Measurements from ENCODE around the gene IL20RA.

IL20RA gene

GRCh38 chr6:137046871-137047412 is 2.2 kb upstream of the IL20RA start:
- in situ Hi-C loops (cut with HindIII; ENCODE audit: low sequenced_read_pairs) = no loop called here

DNA sequence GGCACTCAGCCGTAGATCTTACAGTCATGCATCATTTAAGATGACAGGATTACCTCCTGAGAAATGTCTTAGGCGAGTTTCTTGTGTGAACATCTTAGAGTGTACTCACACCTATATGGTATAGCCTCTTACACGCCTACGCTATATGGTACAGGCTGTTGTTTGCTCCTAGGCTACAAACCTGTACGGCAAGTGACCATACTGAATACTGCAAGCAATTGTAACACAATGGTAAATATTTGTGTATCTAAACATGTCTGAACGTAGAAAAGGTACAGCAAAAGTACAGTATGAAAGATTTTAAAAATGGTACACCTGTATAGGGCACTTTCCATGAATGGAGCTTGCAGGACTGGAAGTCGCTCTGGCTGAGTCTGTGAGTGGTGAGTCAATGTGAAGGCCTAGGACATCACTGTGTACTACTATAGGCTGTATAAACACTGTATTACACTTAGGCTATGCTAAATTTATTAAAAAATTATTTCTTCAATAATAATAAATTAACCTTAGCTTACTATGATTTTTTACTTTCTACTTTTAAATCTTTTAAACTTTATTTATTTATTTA is 541 bp upstream of the IL20RA start:
- in situ Hi-C loops (cut with HindIII; ENCODE audit: low sequenced_read_pairs) = no loop called here

- in situ Hi-C loops (cut with HindIII; ENCODE audit: low sequenced_read_pairs) = loop anchor here (5.0 kb wide), 1 partner anchor 37 kb away; no protein-coding TSS in a partner anchor
Observed at GRCh38 chr6:137043710-137044365, 927 bp downstream of the IL20RA start.

DNA sequence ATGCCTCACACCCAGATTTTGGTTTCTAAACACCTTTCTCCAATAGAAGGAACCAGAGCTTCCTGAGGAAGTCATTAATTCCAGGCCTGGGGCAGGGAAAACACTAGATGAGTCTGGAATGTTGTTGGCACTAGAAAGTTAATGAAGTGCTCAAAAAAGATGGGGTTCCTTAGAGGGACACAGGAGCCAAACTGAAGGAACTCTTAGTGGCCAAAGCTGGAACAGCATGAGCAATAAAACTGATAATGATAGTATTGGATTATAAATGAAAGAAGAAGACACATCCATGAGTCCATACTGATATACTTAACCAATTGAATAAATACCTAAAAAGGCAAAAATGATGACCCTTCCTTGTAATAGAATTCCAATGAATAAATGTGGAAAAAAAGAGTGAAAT is 4.4 kb downstream of the IL20RA start:
- in situ Hi-C loops (cut with HindIII; ENCODE audit: low sequenced_read_pairs) = loop anchor here (5.0 kb wide), 1 partner anchor 33 kb away; no protein-coding TSS in a partner anchor

DNA sequence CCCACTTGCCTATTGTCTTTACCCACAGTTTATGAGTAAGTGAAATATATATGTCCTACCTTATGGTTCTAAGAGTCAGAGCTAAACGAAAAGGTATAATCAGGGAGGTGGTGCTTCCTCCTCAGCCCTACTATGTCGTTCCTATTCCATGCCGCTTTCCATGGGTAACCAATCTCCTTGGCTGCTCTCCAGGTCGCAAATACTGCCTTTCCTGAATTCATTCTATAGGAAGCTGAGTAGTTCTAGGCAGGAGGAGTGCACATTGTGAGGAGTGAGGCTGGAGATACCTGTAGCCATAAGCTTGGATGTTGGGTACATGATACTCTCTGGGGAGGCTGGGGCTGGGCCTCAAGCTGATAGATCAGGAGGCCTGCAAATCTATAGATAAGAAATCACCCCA is 5.8 kb downstream of the IL20RA start:
- in situ Hi-C loops (cut with HindIII; ENCODE audit: low sequenced_read_pairs) = no loop called here

DNA sequence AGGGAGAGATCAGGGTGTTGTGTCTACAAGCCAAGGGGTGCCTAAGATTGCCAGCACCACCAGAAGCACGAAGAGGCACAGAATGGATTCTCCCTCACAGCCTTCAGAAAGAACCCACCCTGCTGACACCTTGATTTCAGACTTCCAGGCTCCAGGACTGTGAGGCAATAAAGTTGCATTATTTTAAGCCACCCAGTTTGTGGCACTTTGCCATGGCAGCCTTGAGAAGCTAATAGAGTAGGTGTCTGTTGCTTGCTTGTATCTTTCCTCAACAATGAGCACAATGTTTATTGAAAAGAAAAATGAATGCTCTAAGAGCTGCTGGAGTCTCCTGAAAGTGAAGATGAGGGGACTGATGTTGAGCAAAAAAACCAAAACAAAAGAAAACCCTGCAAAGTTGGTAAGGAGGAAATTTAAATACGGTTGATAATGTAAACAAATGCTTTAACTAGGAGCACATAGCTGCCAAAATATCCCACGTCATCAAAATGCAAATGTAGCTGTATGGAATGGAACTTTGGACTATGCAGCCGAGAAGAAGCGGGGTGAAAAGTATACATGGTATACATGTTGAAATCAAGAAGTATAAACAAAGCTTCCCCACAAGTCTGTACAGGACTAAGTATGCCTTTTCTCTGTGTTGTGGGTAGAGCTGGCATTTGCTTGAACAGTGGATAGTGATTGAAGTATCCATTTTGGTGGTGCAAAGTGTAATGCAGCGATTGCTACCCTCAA is 8.0 kb downstream of the IL20RA start:
- in situ Hi-C loops (cut with HindIII; ENCODE audit: low sequenced_read_pairs) = no loop called here

DNA sequence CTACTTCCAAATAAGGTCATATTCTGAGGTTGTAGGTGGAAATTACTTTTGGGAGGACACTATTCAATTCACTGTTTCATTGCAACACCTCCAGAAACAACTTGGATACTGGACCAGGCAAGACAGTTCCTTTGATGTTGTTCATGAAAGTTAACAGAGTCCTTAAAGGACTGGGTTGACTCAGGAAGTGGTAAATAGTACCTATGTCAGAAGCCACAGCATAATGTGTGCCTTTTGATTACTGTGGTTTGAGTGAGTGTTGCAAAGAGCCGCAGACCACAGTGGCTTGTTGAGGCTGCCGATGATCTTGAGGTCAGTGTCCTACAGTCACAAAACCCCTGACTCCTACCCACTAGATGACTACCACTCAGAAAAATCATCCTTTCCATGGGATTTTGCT is 10.9 kb downstream of the IL20RA start:
- in situ Hi-C loops (cut with HindIII; ENCODE audit: low sequenced_read_pairs) = no loop called here

DNA sequence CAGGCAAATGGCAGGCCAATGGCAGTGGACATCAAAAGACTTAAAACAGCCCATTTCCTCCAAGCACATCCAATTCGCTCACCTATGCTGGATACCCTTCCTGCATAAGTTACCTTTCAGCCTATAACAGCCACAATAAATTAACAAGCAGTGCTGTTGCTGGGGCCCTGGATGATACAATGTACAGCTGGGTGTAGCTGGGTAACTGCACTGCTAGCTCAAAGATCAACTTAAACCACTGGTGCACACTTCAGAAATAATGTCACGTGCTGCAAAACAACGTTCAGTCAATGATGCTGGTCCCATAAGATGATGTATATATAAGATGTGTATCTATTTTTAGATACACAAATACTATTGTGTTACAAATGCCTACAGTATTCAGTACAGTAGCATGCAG is 13.6 kb downstream of the IL20RA start:
- in situ Hi-C loops (cut with HindIII; ENCODE audit: low sequenced_read_pairs) = no loop called here

DNA sequence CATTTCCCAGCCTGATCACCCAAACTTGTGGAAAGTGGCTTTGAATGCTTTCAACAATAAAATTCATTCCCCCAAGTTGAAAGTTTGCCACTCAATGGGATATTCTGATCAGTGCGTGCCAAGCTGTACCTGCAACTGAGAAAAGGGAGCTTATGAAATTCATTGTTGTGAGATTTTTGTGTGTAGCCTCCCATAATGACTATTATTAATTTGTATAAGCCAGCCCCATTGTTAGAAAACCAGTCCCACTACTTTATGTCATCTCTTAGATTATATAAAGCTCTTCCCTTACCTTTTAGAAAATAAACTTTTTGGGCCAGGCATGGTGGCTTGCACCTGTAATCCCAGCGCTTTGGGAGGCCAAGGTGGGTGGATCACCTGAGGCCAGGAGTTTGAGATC is 15.9 kb downstream of the IL20RA start:
- in situ Hi-C loops (cut with HindIII; ENCODE audit: low sequenced_read_pairs) = no loop called here

DNA sequence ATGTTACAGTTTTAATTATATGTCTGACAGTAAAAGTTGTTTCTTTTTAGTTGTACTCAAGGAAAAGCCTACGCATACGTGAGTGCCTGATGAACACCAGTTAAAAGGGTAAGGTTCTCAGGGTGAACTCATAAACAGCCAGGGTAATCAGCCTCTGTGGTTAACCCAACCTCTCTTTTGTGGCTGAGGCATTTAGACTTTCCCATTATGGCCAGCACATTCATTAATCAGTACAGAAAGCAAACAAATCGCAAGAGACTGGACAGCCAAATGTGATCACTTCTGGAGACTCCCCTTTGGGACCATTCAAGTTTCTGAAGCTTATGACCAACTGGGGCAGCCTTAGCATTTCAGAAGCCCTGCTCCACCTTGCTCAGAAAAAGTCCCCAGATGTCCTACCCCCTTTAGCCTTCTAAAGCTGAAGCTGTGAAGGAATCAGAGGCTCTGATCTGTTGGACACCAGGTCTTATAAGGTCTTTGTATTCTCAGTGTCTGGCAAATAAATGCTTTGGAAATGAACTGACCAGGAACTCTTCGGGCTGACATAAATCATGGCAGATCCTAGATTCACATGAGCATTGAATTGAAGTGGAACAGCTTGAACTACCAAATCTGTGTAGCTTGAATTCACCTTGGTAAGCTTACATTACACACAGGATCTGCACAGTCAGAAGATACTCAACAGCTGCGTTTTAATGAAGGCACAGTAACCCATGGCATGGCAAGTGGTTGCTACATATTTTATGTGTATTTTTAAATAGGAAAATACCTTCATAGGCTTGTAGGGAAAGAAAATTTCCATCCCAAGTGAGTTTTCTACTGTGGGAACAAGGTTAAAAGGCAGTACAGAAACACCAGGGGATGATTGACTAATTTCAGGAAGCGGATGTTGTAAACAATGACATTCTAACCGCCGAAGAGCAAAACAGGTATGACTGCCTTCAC is 18.7 kb downstream of the IL20RA start:
- in situ Hi-C loops (cut with HindIII; ENCODE audit: low sequenced_read_pairs) = no loop called here

DNA sequence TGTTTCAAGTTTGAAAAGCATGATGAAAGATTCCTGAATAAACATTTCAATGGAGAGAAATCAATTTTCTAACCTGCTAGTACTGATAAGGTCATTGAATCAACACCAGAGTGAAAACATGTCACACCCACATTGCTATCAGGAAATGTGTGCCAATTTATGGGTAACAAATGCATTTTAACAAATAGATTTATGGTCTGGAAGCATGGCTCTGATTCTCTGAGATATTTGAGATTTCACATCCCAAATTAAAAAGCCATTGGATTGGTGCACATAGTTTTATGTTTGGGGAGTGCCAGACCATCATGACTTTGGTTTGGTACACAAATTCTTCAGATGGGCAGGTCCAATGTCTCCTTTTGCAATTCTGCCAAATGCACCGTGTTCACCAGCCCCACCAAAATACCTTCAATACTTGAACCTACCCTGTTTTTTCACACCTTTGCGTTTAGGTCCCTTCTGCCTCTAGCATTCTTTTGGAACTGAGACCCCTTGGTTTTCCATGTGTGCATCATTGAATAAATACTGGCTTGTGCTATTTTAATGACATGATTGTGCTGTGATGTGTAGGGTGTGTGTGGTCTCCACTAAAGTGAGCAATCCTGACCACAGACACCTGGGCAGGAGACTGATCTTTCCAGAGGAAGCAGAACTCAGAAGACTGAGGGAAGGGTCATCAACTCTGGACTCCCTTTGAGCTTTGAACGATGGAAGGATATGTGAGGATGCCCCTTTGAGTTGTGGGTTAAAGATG is 20.4 kb downstream of the IL20RA start:
- in situ Hi-C loops (cut with HindIII; ENCODE audit: low sequenced_read_pairs) = no loop called here

DNA sequence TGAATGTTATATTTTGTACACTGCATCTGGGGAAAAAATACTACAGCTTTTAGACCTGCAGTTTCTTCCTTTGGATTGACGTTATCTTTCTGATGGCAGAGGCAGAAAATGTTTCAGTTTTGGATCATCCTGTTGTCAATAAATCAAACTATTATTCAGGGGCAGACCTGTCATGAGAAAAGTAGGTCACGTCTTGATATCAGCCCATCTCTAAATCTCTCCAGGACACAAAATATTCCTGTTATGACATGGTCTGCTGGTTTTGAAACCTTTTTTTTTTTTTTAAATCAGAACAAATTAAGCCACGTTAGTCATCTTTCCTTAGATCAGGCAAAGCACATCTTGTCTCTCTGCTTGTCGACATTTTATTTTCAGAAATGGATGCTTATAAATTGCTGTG is 24.0 kb downstream of the IL20RA start:
- in situ Hi-C loops (cut with HindIII; ENCODE audit: low sequenced_read_pairs) = no loop called here

DNA sequence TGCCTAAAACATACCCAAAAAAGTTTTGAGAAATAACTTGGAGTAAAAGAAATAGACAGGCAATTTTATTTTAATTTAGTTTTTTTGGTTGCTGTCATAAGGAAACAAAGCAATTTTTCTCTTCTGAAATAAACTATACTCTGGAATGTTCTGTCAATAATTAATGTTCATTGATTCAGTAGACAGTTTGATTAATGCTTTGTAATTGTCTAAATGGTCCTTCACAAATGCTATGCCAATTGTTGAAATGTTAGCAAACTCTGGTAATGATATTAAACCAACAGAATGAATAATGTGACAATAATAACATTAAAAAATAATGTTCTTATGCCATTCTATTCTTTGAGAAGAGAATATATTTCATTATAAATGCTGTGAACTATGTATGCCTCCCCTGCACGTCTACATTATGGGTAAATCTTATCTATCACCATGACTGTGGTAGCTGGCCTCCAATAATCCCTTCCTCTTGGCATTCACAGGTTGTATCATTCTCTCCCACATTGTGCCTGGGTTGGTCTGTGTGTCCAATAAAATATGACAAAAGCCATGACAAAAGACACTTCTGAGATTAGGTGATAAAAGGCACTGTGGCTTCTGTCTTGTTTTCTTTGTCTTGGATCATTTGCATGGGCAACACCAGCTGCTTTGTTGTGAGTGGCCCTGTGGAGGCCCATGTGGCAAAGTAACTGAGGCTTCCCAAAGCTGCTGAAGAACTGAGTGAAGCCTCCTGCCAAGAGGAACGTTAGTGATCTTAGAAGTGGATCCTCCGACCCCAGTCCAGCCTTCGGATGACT is 25.1 kb downstream of the IL20RA start:
- in situ Hi-C loops (cut with HindIII; ENCODE audit: low sequenced_read_pairs) = no loop called here

- in situ Hi-C loops (cut with HindIII; ENCODE audit: low sequenced_read_pairs) = no loop called here
Observed at GRCh38 chr6:137017081-137017480, 27.7 kb downstream of the IL20RA start.

- in situ Hi-C loops (cut with HindIII; ENCODE audit: low sequenced_read_pairs) = no loop called here
Observed at GRCh38 chr6:137016356-137016755, 28.4 kb downstream of the IL20RA start.

GRCh38 chr6:137015943-137016342 is 28.8 kb downstream of the IL20RA start:
- in situ Hi-C loops (cut with HindIII; ENCODE audit: low sequenced_read_pairs) = no loop called here

DNA sequence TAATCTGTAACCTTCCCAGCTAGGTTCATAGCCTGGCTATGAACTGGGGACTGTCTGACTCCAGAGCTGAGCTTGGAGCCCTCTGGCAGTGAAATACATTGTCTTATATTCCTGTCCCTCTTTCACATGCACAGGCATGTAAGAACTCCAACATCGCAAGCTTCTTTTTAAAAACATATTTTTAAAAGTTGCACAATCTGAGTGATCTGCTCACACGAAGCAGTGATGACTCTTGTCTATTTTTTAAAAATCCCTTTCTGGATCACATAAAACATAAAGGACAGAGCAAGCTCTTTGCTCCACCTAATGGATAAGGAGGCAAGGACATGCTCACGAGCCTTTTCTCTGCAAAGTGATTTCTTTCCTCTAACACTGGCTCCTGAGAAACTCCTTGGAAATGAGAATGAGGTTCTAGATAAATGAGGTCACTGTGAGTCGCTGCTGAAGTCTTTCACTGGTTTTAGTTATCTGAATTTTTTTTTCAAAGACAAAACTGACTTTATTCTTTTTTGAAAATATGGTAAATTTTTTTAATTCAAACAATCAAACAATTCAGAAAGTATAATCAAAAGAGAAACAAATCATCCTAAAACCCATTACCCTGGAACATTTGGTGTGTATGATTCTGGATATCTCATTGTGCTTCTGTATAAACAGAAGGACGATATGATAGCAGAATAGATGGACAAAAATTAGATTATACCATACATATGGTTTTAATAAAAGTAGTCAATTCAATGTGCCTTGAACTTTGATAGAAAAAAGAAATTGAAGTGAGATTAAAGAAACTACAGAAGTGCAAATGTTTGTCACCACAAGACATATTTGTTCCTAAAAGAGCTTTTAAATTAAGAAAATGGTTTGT is 30.8 kb downstream of the IL20RA start:
- in situ Hi-C loops (cut with HindIII; ENCODE audit: low sequenced_read_pairs) = no loop called here

DNA sequence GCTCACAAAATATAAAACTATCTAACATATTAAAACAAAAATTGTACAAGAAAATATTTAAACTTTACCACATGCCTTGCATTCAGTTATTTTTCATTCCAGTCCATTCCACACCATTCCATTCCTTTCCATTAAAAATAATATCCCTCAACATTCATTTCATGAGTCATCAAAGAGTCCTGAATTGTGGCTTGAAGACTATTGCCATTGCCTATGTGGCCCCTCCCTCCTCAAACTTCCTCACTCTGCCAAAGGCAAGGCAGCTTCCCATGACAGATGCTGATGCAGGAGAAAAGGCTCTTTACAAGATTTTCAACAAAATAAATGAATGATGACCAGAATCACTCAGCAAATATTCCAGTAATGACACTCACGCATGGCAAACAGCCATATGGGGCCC is 31.7 kb downstream of the IL20RA start:
- in situ Hi-C loops (cut with HindIII; ENCODE audit: low sequenced_read_pairs) = no loop called here

Data from DLD1 (cell line).